UCSD-AML1 (cell line): ENCODE results near the gene ARVCF.

ENCODE experiments used
- DNase-seq: peaks from one replicate; lab custom pipeline; 2025; ENCODE audit not compliant: unreplicated experiment; lab: John Stamatoyannopoulos, UW

The ARVCF gene

DNA sequence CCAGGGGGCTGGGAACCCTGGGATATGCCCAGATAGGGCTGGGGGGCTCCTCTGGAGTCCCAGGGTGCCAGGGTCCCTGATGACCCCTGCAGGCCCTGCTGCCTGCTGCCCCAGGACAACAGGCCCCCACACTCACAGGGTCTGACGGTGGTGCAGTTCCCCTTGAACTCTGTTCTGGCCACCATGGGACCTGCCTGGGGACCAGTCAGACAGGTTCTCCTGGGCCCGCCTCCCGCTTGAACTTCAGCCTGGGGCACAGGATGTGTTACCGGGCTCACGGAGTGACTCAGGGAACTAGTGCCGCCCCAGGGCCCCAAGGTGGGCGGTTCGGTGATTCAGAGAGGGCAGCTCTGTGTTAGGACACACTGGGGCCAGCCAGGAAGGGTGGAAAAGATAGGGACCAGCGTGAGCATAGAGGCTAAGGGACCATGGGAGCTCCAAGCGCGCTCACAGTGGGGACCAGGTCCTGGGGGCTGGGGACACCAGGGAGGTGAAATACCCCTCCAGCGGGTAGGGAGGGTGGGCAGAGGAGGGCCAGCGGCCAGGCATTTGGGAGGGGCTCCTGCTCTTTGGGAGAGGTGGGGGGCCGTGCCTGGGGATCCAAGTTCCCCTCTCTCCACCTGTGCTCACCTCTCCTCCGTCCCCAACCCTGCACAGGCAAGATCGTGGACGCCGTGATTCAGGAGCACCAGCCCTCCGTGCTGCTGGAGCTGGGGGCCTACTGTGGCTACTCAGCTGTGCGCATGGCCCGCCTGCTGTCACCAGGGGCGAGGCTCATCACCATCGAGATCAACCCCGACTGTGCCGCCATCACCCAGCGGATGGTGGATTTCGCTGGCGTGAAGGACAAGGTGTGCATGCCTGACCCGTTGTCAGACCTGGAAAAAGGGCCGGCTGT lies 53.5 kb downstream of the ARVCF start:
- no peak for DNase-seq

- peak; percentile 32 for DNase-seq
These were observed 54.2 kb downstream of the ARVCF start for GRCh38 chr22:19962246-19962908.

DNA sequence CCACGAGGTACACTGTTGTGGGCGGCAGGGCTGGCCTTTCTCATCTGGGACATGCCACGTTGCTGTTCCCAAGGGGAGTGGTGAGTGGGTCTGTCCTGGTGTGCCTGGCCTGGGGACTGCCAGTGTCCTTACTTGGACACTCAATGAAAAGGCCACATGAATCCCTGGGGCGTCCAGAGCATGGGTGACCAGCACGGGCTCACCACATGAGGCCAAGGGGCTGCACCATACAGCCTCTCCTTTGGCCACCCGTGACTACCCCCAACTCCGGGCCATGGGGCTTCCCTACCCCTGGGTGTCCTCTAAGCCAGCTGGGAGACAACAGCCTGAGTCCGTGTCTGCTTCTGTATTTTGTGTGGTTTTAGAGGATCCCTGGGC lies 54.8 kb downstream of the ARVCF start:
- DNase-seq = no peak

DNA sequence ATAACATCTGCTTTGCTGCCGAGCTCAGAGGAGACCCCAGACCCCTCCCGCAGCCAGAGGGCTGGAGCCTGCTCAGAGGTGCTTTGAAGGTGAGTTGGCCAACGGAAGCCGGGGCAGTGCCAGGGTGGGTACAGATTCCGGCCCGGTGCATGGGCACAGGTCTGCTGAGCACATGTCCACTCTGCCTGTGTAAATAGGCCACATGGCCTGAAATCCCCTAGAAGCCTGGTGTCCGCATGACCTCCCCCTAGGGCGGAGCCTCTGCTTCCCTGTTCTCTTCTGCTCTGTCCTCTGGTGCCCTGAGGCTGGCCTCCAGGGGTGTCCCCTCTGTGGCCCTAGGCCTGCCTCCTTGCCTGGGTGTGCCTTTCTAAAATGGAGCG lies 55.4 kb downstream of the ARVCF start:
- no peak for DNase-seq

DNA sequence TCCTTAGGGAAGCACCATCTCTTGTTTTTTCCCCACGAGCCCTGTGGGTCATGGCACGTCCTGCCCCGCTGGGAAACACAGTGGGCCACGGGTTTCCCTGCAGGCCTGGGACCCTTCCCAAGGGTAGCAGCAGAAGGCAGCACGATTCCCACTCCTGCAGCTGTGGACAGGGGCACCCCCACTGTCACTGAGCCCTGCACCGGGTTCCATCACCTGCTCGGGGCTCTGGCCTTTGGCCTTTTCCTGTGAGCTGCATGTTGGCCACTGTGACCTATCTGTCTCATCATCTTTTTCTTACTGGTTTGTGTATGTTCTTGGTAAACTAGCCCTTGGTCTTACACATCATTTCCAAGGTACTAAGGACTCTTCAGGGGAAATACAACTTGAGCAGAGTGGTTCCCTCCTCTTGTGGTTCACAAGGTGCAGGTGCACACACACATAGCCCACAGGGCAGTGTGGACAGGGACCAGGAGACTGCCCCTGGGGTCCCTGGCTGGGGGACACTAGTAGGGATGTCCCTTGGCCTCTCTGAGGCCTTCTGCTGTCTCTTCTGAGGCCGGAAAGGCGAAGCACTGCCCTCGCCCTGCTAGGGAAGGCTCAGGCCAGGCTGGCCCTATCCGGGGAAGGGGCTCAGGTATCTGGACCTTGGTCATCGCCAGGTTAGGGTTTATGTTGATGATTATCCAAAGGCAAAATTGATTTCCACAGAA lies 56.0 kb downstream of the ARVCF start:
- DNase-seq = no peak

- DNase-seq = no peak
These were observed 56.8 kb downstream of the ARVCF start for GRCh38 chr22:19959587-19960490.

DNA sequence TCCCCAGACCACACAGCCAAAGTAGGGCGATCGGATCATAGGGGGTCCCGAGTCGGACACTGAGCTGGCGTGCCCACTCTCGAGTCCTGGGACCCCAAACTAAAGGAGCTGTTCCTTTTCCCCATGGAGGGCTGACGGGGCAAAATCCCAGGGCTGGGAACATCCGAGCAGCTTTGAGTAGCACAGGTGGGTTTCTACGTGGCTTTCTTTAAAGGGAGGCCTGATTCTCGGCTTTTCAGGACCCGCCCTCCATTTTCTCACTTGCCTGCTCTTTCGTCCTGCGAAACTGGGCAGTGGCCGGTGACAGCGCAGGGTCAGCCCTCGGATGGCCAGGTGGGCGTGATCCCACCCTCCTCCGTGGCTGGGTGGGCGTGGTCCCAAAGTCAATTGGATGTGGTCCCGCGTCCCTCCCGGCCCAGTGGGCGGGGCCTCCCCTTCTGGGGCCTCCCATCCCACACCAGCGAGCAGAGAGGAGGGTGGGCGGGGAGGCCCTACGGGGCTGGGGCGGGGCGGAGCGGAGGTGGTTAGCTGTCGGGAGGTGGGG lies 57.5 kb downstream of the ARVCF start:
- no peak for DNase-seq

DNA sequence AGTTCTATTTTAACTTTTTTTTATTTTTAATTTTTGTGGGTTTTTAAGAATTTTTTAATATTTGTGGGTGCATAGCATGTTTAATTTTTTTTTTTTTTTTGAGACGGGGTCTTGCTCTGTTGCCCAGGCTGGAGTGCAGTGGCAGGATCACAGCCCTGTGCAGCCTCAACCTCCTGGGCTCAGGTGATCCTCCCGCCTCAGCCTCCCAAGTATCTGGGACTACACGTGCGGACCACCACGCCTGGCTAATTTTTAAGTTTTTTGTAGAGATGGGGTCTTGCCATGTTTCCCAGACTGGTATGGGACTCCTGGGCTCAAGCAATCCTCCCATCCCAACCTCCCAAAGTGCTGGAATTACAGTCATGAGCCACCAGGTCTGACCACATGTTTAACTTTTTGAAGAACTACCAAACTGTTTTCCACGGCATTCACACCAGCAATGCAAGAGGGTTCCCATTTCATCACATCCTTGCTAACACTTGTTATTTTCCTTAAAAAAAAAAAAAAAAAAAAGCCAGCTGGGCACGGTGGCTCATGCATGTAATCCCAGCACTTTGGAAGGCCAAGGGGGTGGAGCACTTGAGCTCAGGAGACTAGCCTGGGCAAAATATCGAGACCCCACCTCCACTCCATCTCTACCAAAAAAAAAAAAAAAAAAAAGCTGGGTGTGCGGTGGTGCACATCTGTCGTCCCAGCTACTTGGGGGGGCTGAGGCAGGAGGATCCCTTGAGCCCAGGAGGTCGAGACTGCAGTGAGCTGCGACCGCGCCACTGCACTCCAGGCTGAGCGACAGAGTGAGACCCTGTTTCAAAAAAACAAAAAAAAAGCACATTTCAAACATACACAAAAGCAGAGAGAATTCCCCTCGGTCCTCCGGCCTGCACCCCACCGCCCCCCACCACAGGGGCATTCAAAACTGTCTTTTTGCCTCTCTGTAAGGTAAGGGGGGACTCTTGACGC lies 58.3 kb downstream of the ARVCF start:
- DNase-seq = no peak

DNA sequence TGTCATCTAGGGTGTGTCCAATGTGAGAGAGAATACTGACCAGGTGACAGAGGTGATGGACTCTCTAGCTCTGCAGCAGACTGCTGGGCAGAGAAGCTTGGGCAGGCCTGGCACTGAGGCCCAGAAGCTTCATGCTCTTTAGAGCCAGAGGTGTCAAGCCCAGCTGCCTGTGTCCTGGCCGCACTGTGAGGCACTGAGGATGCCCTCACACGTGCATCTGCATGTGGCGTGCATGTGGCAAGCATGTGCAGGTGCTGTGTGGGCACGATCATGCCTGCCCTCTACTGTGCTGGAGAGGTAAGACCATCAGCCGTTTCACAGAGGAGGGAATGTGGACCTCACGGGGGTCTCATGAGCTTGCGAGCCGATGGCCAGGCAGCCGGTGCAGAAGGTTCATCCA lies 59.2 kb downstream of the ARVCF start:
- DNase-seq = no peak

GRCh38 chr22:19955241-19956128 lies 61.1 kb downstream of the ARVCF start:
- DNase-seq = peak; percentile 48

DNA sequence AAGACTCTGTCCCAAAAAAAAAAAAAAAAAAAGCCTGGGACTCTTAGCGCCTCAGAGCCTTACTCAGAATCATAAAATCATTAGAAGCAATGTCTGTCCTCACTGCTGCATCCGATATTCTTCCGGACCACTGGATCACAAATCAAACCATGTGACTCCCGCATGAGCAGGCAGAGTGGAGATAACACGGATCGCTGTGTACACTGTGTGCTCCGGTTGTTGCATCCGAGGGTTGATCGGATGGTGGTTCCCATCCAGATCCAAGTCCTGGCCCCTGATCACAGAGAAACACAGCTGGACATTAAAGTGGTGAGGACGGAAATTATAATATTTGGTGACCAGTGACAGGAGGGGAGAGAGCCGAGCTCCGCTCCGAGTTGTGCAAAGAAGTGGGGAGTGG lies 65.3 kb downstream of the ARVCF start:
- no peak for DNase-seq

GRCh38 chr22:19948057-19948760 lies 68.4 kb downstream of the ARVCF start:
- no peak for DNase-seq

DNA sequence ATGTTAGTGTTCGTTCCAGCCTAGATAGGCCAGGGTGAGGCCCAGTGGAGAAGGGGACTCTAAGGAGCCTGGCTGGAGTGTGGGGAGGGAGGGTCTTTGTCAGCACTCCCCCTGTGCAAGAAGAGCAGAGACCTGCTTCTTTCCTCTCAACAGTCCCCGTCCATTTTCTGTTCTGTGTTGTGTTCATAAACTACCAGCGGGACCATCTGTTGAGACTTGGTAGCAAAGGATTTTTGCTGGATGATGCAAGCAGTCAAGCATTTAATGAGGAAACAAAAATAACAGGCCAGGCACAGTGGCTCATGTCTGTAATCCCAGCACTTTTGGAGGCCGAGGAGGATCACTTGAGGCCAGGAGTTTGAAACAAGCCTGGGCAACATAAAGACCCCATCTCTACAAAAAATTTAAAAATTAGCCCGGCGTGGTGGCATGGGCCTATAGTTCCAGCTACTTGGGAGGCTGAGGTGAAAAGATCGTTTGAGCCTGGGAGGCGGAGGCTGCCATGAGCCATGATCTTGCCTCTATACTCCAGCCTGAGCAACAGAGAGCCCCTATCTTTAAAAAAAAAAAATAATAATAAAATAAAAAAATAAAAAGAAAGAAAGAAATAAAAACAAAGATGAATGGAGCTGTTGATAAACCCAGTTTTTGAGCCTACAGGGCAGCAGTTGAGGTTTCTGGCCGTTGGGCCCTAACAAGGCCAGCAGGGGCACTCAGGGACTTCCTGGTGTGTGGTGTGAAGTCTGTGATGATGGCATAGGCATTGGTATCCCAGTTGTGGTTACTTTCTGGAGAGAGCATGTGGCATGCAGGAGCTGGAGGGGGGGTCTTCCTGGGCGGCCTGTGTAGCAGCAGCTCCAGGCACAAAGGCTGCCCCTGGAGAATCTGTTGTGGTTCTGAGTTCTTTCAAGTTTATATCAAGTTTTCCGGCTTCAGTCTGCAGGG lies 73.3 kb downstream of the ARVCF start:
- peak; percentile 45 for DNase-seq

DNA sequence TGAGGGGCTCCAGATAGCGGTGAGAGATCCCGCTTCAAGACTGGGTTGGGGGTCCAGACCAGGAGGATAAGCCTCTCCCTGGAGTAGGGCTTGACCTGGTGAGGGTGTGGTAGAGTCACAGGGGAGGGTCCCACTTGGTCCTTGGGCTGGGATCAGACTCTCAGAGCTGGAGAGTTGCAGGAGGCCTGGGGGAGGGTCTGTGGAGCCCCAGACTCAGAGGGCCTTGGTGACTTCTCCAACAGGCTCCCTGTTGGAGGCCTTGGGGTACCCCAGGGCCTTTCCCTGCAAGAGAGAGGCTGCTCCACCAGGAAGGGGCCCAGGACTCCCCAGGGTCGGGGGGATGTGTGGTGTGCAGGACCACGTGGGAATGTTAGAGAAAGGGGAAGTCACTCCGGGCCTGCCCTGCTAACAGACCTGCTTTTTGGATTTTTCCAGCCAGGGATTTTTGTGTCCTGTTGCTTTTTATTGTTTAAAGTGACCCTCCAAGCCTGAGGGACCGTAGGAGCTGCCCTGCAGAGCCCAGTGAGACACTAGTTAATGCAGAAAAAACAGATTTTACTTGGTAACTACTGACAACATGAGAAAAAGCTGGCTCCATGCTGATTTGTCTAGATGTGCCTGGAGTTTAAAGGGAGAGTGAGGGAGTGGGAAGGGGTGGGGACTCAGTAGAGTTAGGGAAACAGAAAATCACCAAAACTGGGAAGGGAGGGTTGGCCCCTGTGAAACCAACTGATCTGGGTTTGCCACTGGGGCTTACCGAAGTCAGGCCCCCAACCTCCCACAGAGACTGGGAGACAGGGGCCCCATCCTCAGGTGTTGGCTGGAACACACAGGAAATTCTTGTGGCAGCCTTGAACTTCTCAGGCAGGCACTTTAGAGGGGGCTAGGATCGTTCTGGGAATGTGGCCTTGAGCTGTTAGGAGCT lies 74.2 kb downstream of the ARVCF start:
- peak; percentile 64 for DNase-seq

DNA sequence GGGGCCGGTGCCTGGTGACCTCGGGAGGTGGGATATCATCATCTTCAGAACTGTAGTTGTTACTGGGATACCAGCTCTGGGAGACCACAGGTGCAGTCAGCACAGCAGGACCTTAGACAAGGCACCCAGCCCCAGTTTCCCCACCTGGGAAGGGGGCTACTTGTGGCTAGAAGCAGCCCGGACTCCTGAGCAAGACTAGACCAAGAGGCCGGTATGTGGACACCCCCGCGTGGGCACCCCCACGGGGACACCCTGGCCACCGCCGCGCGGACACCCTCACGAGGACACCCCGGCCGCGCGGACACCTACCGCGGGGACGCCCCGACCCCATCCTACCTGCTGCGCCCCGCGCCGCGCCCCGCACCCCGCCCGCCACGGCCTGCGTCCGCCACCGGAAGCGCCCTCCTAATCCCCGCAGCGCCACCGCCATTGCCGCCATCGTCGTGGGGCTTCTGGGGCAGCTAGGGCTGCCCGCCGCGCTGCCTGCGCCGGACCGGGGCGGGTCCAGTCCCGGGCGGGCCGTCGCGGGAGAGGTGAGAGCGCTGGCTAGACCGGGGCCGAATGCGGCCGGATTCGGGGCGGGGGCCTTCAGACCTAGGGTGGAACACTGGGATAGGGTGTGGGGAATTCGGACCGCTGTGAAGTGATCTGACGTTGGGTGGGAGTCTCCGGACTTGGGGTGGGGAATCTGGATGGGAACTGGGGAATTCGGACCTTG lies 75.1 kb downstream of the ARVCF start, which contains the start of the genes COMT and TXNRD2:
Gene COMT, plus strand, starts transcription at position 408 of the 718 bp plus-strand sequence. CDS start 20,755 bp downstream, outside the sequence.
Gene TXNRD2, minus strand, starts transcription at position 454 of the 718 bp plus-strand sequence. Its CDS starts 15 bp downstream, at position 439.
- peak; percentile 77 for DNase-seq
